HT-29 (cell line): ENCODE data around the gene HMBS. TPM values are rescaled to one million over a fixed set of nuclear protein-coding genes. Genes with fewer than 3 reads are reported as not detected.

Source experiments
- DNase-seq: peaks from one replicate; pipeline ENCODE4 v3.0.0-alpha.2; 2015; ENCODE audit warnings: low spot score
- total RNA-seq: library from RNA; depleted of rRNA; stranded (reverse); fragments of >200 nt; shearing (Covaris generic); gene quantifications from 2 replicates; pipeline ENCODE4 v1.2.3, GENCODE V29; 2014

Gene HMBS
- total RNA-seq, 1 experiment from 2014 or later, result 25.1 TPM

GRCh38 chr11:119100994-119101758 lies 16.5 kb downstream of the HMBS start:
- no peak for DNase-seq

- DNase-seq, result peak; percentile 99
Measured at GRCh38 chr11:119101759-119102423, 17.2 kb downstream of the HMBS start, which contains the start of gene DPAGT1. TSS of gene DPAGT1 (minus strand) at chr11:119101853. CDS start at chr11:119101655, 198 bp downstream.

GRCh38 chr11:119103161-119103664 lies 18.5 kb downstream of the HMBS start:
- peak; percentile 30 for DNase-seq

- DNase-seq, result no peak
Measured at GRCh38 chr11:119103793-119104192, 19.1 kb downstream of the HMBS start.

GRCh38 chr11:119106564-119107537 lies 22.2 kb downstream of the HMBS start, which contains the start of gene C2CD2L:
TSS of gene C2CD2L (plus strand) at chr11:119107344. CDS start at chr11:119107742, 398 bp downstream.
- DNase-seq, result peak; percentile 96

- DNase-seq, result no peak
Measured at GRCh38 chr11:119107538-119108145, 23.0 kb downstream of the HMBS start.

GRCh38 chr11:119108146-119108856 lies 23.6 kb downstream of the HMBS start:
- peak; percentile 81 for DNase-seq

- no peak for DNase-seq
Measured at GRCh38 chr11:119108857-119109221, 24.2 kb downstream of the HMBS start.

- DNase-seq, result no peak
Measured at GRCh38 chr11:119109843-119110242, 25.2 kb downstream of the HMBS start.

GRCh38 chr11:119110439-119110838 lies 25.8 kb downstream of the HMBS start:
- no peak for DNase-seq

GRCh38 chr11:119111361-119111925 lies 26.8 kb downstream of the HMBS start:
- DNase-seq, result no peak

- no peak for DNase-seq
Measured at GRCh38 chr11:119112314-119113020, 27.8 kb downstream of the HMBS start.

- no peak for DNase-seq
Measured at GRCh38 chr11:119113716-119114115, 29.0 kb downstream of the HMBS start.

- no peak for DNase-seq
Measured at GRCh38 chr11:119114351-119114750, 29.7 kb downstream of the HMBS start.

GRCh38 chr11:119115484-119116234 lies 31.0 kb downstream of the HMBS start:
- DNase-seq, result no peak

GRCh38 chr11:119116235-119116594 lies 31.5 kb downstream of the HMBS start:
- no peak for DNase-seq

GRCh38 chr11:119116601-119117000 lies 31.9 kb downstream of the HMBS start:
- DNase-seq, result no peak

- DNase-seq, result no peak
Measured at GRCh38 chr11:119117004-119117706, 32.5 kb downstream of the HMBS start.
